ENCODE measurements around the gene TCF3.
"Not testable (repeated sequence)": the region's sequence is repeated elsewhere in the genome, so short reads cannot be mapped to it uniquely, and the experiment has no call there.

Gene TCF3

DNA sequence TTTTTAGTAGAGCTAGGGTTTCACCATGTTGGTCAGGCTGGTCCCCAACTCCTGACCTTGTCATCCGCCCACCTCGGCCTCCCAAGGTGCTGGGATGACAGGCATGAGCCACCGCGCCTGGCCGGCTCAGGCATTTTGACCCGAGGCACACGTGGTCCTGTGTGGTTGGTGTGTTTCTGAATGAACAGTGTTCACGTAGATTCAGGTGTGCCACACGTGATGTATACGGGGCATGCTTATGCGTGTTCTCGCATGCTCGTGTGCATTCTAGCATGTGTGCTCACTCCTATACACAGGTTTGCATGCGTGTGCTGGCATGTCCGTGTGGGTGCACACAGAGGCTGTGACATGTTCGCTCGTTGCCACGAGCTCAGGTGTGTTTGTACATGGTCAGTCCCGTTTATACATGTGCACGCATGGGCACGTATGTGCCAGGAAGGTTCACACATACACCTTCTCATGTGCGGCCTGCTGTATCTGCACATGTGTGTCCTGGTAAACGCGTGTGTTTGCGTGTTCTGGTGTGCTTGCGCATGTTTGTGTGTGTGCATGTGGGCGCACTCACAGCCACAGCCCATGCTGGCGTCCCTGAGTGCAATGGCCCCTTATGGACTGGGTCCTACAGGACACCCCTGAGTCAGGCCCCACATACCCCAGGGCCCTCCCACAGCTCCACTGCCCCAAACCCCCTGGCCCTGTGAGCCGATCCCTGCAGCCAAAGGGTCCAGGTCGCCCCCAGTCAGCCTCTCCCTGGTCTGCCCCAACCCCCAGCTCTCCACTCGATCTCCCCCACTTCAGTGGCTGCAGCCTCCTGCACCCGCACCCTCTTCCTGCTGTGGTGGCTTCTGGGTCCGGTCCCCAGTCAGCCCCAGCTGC lies 20.6 kb upstream of the TCF3 start:
- DNase-seq (ENCODE audit: low read depth), result no peak

DNA sequence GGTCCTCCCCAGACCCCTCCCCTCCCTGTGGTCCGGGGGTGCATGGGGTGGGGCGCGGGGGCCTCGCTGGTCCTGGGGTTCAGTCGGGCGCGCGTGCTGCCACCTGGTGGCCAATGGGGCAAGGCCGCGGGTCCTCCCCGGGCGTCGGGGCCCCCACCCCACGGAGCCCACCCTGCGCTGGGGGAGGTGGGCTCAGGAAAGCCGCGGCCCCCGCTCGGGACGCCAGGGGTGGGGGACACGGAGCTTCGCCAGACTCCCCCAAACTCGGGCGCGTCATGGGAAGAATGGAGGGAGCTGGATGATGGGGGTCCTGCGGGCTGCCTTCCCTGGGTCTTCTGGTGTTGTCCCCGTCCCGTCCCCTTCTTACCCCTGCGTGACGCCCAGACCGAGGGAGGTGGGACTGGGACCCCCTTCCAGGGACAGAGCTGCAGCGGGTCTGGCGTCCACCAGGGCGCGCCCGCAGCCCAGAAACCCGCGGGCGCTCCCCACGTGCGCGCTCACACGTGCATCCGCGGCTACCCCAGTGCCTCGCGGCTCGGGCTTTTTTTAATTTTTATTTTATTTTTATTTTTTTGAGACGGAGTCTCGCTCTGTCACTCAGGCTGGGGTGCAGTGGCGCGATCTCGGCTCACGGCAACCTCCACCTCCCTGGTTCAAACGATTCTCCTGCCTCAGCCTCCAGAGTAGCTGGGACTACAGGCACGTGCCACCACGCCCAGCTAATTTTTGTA lies 19.8 kb upstream of the TCF3 start:
- DNase-seq (ENCODE audit: low read depth), result peak; percentile 63

- no peak for DNase-seq (ENCODE audit: low read depth)
These were observed 19.3 kb upstream of the TCF3 start for GRCh38 chr19:1671716-1672037.

DNA sequence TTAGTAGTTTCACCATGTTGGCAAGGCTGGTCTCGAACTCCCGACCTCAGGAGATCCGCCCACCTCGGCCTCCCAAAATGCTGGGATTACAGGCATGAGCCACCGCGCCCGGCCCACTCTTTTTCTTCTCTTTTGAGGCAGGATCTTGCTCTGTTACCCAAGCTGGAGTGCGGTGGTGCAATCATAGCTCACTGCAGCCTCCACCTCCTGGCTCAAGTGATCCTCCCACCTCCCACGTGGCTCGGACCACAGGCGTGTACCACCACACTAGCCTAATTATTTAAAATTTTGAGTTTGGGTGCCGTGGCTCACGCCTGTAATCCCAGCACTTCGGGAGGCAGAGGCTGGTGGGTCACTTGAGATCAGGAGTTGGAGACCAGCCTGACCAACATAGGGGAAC lies 18.3 kb upstream of the TCF3 start:
- DNase-seq (ENCODE audit: low read depth), result not testable (repeated sequence)

DNA sequence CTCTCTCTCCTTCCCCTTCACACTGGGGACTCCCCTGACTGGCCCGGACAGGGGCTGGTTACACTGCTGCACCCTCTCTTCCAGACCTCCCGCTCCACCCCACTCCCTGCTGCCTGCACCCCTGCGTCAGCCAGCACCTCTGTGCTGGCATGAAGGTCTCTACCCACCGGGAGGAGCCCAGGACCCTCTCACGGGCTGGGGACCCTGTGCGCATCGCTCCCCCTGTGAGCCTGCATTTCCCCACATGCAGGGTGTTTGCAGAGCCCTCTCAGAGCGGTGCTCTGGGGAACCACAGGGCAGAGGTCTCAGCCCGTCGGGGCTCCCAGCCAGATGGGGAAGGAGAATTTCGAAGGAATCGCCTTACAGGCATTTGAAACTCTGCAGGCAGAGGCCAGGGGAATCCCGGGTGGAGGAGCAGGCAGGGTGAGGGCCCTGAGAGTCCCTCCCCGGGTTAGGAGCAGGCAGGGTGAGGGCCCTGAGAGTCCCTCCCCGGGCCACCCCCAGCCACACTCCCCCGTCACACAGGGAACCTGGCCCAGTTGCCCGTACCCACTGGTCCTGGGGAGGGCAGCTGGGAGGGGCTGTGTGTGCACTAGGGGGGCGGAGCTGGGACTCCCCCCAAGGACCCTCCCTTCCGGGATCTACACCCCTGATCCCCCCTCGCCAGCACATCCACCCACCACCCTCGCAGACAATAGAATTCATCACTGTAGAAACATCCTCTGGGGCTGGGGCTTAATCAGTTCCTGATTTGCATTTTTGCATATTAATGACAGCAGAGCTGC lies 16.3 kb upstream of the TCF3 start:
- DNase-seq (ENCODE audit: low read depth), result no peak

GRCh38 chr19:1668048-1668485 lies 15.7 kb upstream of the TCF3 start:
- DNase-seq (ENCODE audit: low read depth), result no peak

GRCh38 chr19:1665565-1666047 lies 13.2 kb upstream of the TCF3 start:
- DNase-seq (ENCODE audit: low read depth), result no peak

- no peak for DNase-seq (ENCODE audit: low read depth)
These were observed 11.4 kb upstream of the TCF3 start for GRCh38 chr19:1663852-1664251.

GRCh38 chr19:1663227-1663626 lies 10.8 kb upstream of the TCF3 start:
- DNase-seq (ENCODE audit: low read depth), result not testable (repeated sequence)

DNA sequence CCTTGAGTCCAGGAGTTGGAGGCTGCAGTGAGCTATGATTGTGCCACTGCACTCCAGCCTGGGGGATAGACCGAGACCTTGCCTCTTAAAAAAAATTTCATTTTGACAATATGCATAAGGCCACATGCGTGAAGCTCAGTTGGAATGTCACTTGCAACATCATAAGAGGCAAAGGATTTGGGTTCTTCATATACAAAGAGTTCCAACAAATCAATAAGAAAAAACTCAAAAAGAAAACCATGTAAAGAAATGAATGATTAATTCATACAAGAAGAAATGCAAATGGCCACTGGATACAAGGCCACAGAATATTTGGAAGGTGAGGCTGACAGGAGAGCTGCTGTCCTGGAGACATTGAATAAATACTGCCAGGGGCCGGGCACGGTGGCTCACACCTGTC lies 9.6 kb upstream of the TCF3 start:
- no peak for DNase-seq (ENCODE audit: low read depth)

DNA sequence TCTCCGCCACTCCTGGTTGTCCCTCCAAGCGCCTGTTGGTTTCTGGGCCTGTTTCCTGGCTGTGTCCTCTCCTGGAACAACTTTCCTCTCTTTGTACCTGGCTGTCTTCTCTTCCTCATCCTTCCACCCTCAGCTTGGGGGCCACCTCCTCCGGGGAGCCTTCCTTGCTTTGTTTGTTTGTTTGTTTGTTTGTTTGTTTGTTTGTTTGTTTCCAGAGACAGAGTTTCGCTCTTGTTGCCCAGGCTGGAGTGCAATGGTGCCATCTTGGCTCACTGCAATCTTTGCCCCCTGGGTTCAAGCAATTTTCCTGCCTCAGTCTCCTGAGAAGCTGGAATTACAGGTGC lies 6.6 kb upstream of the TCF3 start:
- DNase-seq (ENCODE audit: low read depth), result no peak

DNA sequence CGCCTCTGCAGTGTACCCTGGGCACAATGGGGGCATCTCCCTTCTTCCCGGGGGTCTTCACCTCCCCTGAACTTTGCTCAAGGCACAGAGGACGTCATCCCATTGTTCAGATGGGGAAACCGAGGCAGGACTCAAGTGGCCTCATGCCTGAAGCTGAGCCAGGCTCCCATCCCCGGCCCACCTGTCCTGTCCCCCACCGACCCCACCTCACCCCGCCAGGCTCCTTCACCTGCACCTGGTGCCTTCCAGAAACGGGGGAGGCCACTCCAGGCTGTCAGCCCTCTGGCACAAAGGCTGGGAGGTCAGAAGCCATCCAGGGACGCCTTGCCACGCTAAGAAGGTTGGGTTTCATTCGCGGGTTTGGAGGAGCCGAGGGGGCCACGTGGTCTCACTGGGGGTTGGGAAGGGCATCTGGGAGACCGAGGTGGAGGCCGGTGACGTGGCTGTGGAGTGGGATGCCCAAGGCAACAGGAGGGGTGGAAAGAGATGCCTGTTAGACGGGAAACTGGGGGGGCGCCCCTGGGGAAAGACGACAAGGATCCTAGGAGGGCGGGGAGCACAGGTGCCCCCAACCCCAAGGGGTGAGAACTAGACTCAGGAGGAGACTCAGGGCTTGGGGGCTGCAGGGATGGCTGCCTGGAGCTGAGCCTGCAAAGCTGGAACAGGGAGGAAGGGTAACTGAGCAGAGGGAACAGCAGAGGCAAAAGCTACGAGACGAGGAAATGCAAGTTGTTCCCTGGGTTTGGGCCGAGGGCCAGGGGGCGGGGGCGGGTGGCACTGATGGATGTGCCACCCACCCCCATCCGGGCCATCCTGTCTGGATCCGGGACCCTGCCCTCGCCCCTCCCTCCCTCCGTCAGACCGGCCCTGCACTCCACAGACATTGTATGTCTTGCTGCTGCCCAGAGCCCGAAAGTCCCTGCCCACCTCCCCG lies 6.0 kb upstream of the TCF3 start:
- no peak for DNase-seq (ENCODE audit: low read depth)

- no peak for DNase-seq (ENCODE audit: low read depth)
These were observed 5.3 kb upstream of the TCF3 start for GRCh38 chr19:1657746-1658145.

GRCh38 chr19:1656988-1657536 lies 4.6 kb upstream of the TCF3 start:
- no peak for DNase-seq (ENCODE audit: low read depth)

DNA sequence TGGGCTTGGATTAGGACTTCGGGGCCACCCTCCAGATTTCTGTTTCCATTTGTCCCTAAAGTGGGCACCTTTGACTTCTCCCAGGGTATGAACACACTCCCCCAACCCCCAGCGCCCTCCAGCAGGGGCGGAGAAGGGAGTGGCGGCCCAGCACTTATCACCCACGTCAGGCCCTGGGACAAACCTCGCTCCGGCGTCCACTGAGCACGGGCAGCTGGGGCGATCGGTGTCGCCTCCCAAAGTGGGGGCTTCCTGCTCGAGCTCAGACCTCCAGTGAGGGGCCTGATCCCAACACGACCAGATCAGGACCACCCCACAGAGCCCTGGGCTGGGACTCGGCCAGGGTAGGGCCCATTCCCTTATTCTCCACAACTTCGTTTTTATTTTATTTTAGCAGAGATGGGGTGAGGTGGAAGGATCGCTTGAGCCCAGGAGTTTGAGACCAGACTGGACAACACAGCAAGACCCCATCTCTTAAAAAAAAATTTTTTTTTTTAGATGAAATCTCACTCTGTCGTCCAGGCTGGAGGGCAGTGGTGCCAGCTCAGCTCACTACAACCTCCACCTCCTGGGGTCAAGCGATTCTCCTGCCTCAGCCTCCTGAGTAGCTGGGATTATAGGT lies 3.7 kb upstream of the TCF3 start:
- DNase-seq (ENCODE audit: low read depth), result no peak

- no peak for DNase-seq (ENCODE audit: low read depth)
These were observed 2.9 kb upstream of the TCF3 start for GRCh38 chr19:1655131-1655981.

DNA sequence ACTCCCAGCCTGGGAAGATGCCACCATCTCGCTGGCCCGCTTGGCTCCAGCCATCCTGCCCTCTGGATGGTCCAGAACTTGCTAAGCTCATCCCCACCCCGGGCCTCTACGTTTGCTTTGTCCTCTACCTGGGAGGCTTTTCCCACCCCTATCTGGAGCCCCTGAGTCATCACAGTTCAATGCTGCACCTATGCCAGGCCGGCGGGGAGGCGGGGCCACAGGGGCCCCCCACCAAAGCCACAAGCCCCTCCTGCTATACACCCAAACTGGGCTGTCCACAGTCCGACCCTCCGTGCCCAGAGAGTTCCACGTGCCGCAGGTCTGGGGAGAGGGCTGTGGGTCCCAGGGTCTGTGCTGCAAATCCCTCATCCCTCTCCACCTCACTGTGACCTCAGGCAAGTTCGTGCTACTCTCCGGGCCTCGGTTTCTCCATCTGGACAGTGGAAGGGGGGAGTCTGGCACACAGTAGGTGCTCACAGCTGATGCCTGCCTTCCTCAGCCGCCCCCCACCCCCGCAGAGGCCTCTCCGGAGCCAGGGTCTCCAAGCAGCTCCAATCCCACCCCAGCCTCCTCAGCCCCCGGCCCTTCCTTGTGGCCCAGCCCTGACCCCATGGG lies 1.9 kb upstream of the TCF3 start:
- no peak for DNase-seq (ENCODE audit: low read depth)

GRCh38 chr19:1653300-1653628 lies 849 bp upstream of the TCF3 start:
- no peak for DNase-seq (ENCODE audit: low read depth)

- peak; percentile 35 for DNase-seq (ENCODE audit: low read depth)
These were observed 685 bp downstream of the TCF3 start for GRCh38 chr19:1651568-1652291.
